Adipocyte (in vitro differentiated cells): ENCODE data around the gene PRIM1.
A peak's percentile ranks its signal among the peaks of the same experiment; 100 is the strongest.
"Not testable (repeated sequence)": the region's sequence is repeated elsewhere in the genome, so short reads cannot be mapped to it uniquely, and the experiment has no call there.

ENCODE experiments used
- DNase-seq: peaks from one replicate; pipeline ENCODE4 v3.0.0-alpha.2; 2015; ENCODE audit warnings: low read depth
- H3K27me3 ChIP-seq: replicated peaks from 2 replicates; pipeline ENCODE4 v1.7.0; 2013; ENCODE audit warnings: mild to moderate bottlenecking, low read length, moderate library complexity; ENCODE audit not compliant: control insufficient read depth, insufficient read depth
- H3K36me3 ChIP-seq: 2 replicates; pipeline ENCODE4 v1.7.0; 2013; ENCODE audit warnings: low read length, mild to moderate bottlenecking, moderate library complexity; ENCODE audit not compliant: control insufficient read depth, insufficient read depth, severe bottlenecking
- H3K4me1 ChIP-seq: 2 replicates; pipeline ENCODE4 v1.7.0; 2013; ENCODE audit warnings: mild to moderate bottlenecking, low read length, moderate library complexity; ENCODE audit not compliant: control insufficient read depth, insufficient read depth
- H3K4me3 ChIP-seq: 2 replicates; pipeline ENCODE4 v1.7.0; 2013; ENCODE audit warnings: mild to moderate bottlenecking, low read length, moderate library complexity
- H3K9ac ChIP-seq: 2 replicates; pipeline ENCODE4 v1.7.0; 2013; ENCODE audit warnings: mild to moderate bottlenecking, low read length, moderate library complexity
- H3K9me3 ChIP-seq: 2 replicates; pipeline ENCODE4 v1.7.0; 2013; ENCODE audit warnings: mild to moderate bottlenecking, low read length, moderate library complexity; ENCODE audit not compliant: control insufficient read depth

Gene PRIM1

GRCh38 chr12:56759263-56759908 lies 7.3 kb upstream of the PRIM1 start:
- Histone ChIP-seq H3K36me3 (no peaks in the 10 kb centered on the region), H3K27me3 (no peaks in the 10 kb centered on the region), H3K4me3 (no peak overlapping the region), H3K9me3 (peaks cover 5% of the 10 kb centered on the region), H3K4me1 (peaks cover 14% of the 10 kb centered on the region), H3K9ac (no peak overlapping the region)
- DNase-seq: no peak

DNA sequence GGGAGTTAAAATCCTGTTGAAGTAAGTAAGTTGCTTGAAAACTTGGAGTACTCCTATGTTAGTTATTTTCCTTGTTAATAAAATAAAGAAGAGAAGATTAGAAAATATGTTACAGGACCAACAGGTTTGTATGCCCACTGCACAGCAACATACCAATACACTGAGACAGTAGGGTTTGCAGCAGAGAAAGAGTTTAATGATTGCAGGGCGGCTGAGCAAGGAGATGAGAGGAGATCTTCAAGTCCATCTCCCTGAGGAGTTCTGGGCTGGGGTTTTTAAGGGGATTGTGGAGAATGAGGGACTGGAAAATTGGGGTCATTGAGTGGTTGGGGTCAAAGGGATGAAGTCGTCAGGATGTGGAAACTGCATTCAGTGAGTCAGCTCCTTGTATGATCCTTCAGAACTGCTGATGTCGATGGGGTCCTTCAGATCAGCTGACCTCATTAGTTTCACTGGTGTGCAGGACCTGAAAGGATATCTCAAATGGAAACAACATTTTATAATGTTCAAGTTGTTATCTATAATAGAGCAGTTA lies 6.7 kb upstream of the PRIM1 start:
- Histone ChIP-seq H3K4me3 (no peak overlapping the region), H3K9me3 (peaks cover 5% of the 10 kb centered on the region), H3K9ac (no peak overlapping the region), H3K27me3 (no peaks in the 10 kb centered on the region), H3K36me3 (no peaks in the 10 kb centered on the region), H3K4me1 (peaks cover 9% of the 10 kb centered on the region)
- no peak for DNase-seq

DNA sequence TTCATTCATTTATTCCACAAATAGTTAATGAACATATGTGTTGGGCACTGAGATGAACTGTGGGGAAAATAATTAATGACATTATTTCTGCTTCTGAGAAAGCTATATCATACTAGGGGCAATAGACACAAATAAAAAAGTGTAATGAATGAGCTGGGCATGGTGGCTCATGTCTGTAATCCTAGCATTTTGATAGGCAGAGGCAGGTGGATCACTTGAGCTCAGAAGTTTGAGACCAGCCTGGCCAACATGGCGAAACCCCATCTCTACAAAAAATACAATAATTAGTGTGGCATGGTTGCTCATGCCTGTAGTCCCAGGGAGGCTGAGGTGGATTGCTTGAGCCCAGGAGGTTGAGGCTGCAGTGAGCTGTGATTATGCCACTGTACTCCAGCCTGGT lies 5.8 kb upstream of the PRIM1 start:
- H3K4me3 ChIP-seq, H3K4me1 ChIP-seq, H3K9ac ChIP-seq, H3K9me3 ChIP-seq, H3K36me3 ChIP-seq, DNase-seq, H3K27me3 ChIP-seq: not testable (repeated sequence)

- Histone ChIP-seq H3K9ac (no peak overlapping the region), H3K4me1 (peaks cover 4% of the 10 kb centered on the region), H3K4me3 (no peak overlapping the region), H3K36me3 (no peaks in the 10 kb centered on the region), H3K27me3 (no peaks in the 10 kb centered on the region), H3K9me3 (peaks cover 3% of the 10 kb centered on the region)
- DNase-seq: no peak
Observed at GRCh38 chr12:56753566-56753965, 1.4 kb upstream of the PRIM1 start.

- not testable (repeated sequence) for DNase-seq, H3K27me3 ChIP-seq, H3K36me3 ChIP-seq, H3K9me3 ChIP-seq, H3K9ac ChIP-seq, H3K4me1 ChIP-seq
- H3K4me3 ChIP-seq: peak overlapping the region; percentile 96
Observed at GRCh38 chr12:56750596-56750995, 1.5 kb downstream of the PRIM1 start.

DNA sequence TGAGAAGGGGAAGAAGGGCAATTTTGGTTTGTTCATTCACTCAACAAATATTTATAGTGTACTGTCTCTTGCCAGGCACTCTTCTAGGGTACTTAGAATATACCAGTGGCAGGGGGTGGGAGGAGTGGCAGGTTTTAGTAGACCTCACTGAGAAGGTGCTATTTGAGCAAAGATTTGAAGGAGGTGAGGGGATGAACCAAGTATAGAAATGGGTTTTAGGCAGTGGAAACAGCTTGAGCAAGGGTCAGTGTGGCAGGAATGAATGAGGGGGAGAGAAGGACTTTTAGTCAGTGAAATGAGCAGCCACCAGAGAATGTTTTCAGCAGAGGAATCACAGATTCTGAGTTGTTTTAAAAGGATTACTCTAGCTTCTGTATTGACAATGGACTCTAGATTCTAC lies 2.3 kb downstream of the PRIM1 start:
- H3K9me3 ChIP-seq: no peaks in the 10 kb centered on the region
- no peak overlapping the region for H3K4me3 ChIP-seq
- DNase-seq: no peak
- H3K4me1 ChIP-seq: peaks cover 4% of the 10 kb centered on the region
- no peaks in the 10 kb centered on the region for H3K36me3 ChIP-seq
- H3K9ac ChIP-seq: no peak overlapping the region
- H3K27me3 ChIP-seq: no peaks in the 10 kb centered on the region

- no peaks in the 10 kb centered on the region for H3K9me3 ChIP-seq
- DNase-seq: no peak
- H3K27me3 ChIP-seq: no peaks in the 10 kb centered on the region
- no peak overlapping the region for H3K4me3 ChIP-seq
- peaks cover 2% of the 10 kb centered on the region for H3K36me3 ChIP-seq
- H3K4me1 ChIP-seq: peaks cover 4% of the 10 kb centered on the region
- no peak overlapping the region for H3K9ac ChIP-seq
Observed at GRCh38 chr12:56749359-56749758, 2.8 kb downstream of the PRIM1 start.

DNA sequence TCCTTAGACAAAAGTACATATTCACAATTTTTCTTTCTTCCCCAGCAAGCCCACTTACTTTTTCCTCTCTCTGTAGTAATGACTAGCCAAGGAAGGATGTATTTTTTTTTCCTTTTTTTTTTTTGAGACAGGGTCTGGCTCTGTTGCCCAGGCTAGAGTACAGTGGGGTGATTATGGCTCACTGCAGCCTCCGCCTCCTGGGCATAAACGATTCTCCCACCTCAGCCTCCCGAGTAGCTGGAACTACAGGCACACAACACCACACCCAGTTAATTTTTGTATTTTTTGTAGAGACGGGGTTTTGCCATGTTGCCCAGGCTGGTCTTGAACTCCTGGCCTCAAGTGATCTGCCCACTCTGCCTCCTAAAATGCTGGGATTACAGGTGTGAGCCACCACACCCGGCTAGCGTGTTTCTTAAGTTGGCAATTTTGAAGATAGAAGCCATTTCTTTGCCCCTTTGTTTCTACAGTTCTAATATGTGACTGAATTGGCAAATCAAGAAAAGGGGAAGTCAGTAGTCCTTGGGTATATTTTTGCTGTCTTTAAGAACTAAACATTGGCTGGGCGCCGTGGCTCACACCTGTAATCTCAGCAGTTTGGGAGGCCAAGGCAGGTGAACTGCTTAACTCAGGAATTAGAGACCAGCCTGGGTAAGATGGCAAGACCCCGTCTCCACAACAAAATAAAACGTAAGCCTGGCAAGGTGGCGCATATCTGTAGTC lies 23.8 kb downstream of the PRIM1 start:
- DNase-seq: no peak
- no peak overlapping the region for H3K9ac ChIP-seq
- H3K27me3 ChIP-seq: no peaks in the 10 kb centered on the region
- H3K4me3 ChIP-seq: no peak overlapping the region
- peaks cover 12% of the 10 kb centered on the region for H3K4me1 ChIP-seq
- no peaks in the 10 kb centered on the region for H3K9me3 ChIP-seq
- no peaks in the 10 kb centered on the region for H3K36me3 ChIP-seq

DNA sequence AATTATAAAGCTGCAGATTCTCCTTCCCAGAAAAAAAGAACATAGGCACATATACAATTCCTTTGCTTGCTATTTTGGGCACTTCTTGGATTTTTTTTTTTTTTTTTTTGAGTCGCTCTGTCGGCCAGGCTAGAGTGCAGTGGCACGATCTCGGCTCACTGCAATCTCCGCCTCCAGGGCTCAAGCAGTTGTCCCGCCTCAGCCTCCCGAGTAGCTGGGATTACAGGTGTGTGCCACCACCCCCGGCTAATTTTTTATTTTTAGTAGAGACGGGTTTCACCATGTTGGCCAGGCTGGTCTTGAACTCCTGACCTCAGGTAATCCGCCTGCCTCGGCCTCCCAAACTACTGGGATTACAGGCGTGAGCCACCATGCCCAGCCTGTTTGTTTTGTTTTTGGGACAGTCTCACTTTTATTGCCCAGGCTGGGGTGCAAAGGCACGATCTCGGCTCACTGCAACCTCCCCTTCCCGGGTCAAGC lies 25.9 kb downstream of the PRIM1 start:
- peaks cover 33% of the 10 kb centered on the region for H3K4me1 ChIP-seq
- DNase-seq, H3K9me3 ChIP-seq, H3K27me3 ChIP-seq: not testable (repeated sequence)
- H3K4me3 ChIP-seq: peak overlapping the region; percentile 98
- H3K36me3 ChIP-seq: peaks cover 14% of the 10 kb centered on the region
- peak overlapping the region; percentile 100 for H3K9ac ChIP-seq

GRCh38 chr12:56725723-56726102 lies 26.4 kb downstream of the PRIM1 start:
- peak overlapping the region; percentile 100 for H3K9ac ChIP-seq
- no peaks in the 10 kb centered on the region for H3K9me3 ChIP-seq
- H3K4me3 ChIP-seq: peak overlapping the region; percentile 98
- H3K4me1 ChIP-seq: peaks cover 38% of the 10 kb centered on the region
- H3K36me3 ChIP-seq: peaks cover 20% of the 10 kb centered on the region
- no peak for DNase-seq
- H3K27me3 ChIP-seq: no peaks in the 10 kb centered on the region

- no peaks in the 10 kb centered on the region for H3K27me3 ChIP-seq
- peak within 1 kb of the TSS; percentile 98 for H3K4me3 ChIP-seq
- peak; percentile 99 for DNase-seq
- peaks cover 25% of the 10 kb centered on the region for H3K36me3 ChIP-seq
- H3K4me1 ChIP-seq: peaks cover 43% of the 10 kb centered on the region
- H3K9ac ChIP-seq: peak within 1 kb of the TSS; percentile 100
- H3K9me3 ChIP-seq: no peaks in the 10 kb centered on the region
Observed at GRCh38 chr12:56724972-56725722, 27.0 kb downstream of the PRIM1 start, which contains the start of gene NACA. Gene NACA, minus strand, starts transcription at chr12:56725299. Its CDS starts 778 bp downstream, at chr12:56724521.
